SK-N-SH (cell line): ENCODE measurements around the gene AMMECR1. TPM values are rescaled to one million over a fixed set of nuclear protein-coding genes. Genes with fewer than 3 reads are reported as not detected.

ENCODE experiments used
- CTCF ChIA-PET: fragments of 300-600, 350-600 bp; formaldehyde crosslinking; extraction: SDS; loops from one replicate; lab custom pipeline; 2021; lab: Yijun Ruan, JAX
- POLR2A ChIA-PET: fragments of 350-600 bp; sonication (Branson Sonifier 250); formaldehyde crosslinking; extraction: SDS; loops from one replicate; lab custom pipeline; 2020; ENCODE audit warnings: antibody characterized with exemption, inconsistent platforms; lab: Yijun Ruan, JAX
- DNase-seq: peaks from one replicate; pipeline ENCODE4 v3.0.0; 2012
- H2AFZ ChIP-seq: fragments of 200-600 bp; sonication (generic); 2 replicates; pipeline ENCODE4 v1.8.1; 2016; ENCODE audit warnings: antibody characterized with exemption, mild to moderate bottlenecking, low read depth
- H3F3A ChIP-seq: fragments of 200-600 bp; sonication (generic); replicated peaks from 2 replicates; pipeline ENCODE3; 2016; ENCODE audit warnings: antibody characterized with exemption, mild to moderate bottlenecking; ENCODE audit not compliant: insufficient read depth
- H3K27ac ChIP-seq, 2 experiments: fragments of 200-500 bp in 1 of 2; fragments of 200-600 bp in 1 of 2; sonication (Bioruptor generic) in 1 of 2; sonication (generic), shearing (Covaris generic) in 1 of 2; 2 replicates each; pipeline versions ENCODE4 v1.5.1 to v1.6.1; 2014 to 2016; ENCODE audit warnings: low read depth in 2 of 2, inconsistent platforms in 1 of 2, low read length in 1 of 2, mild to moderate bottlenecking in 1 of 2, mixed read lengths in 1 of 2
- H3K27me3 ChIP-seq: fragments of 200-600 bp; sonication (generic), shearing (Covaris generic); 2 replicates; pipeline ENCODE4 v1.6.1; 2016; ENCODE audit warnings: mixed run types; ENCODE audit not compliant: insufficient read depth
- H3K36me3 ChIP-seq, 2 experiments: fragments of 200-500 bp in 1 of 2; fragments of 200-600 bp in 1 of 2; sonication (Bioruptor generic) in 1 of 2; sonication (generic) in 1 of 2; replicated peaks in 1 of 2; 2 replicates each; pipeline versions ENCODE3 to v1.5.1; 2014 to 2016; ENCODE audit warnings: low read length in 1 of 2, mild to moderate bottlenecking in 1 of 2; ENCODE audit not compliant: insufficient read depth in 2 of 2, control insufficient read depth in 1 of 2
- H3K4me1 ChIP-seq, 2 experiments: fragments of 200-500 bp in 1 of 2; fragments of 200-600 bp in 1 of 2; sonication (Bioruptor generic) in 1 of 2; sonication (generic), shearing (Covaris generic) in 1 of 2; 2 replicates each; pipeline versions ENCODE4 v1.5.1 to v1.6.1; 2014 to 2016; ENCODE audit warnings: low read depth in 1 of 2, low read length in 1 of 2, mixed run types in 1 of 2; ENCODE audit not compliant: insufficient read depth in 2 of 2, control insufficient read depth in 1 of 2
- H3K4me2 ChIP-seq: fragments of 200-600 bp; sonication (generic), shearing (Covaris generic); 2 replicates; pipeline ENCODE4 v1.6.1; 2017; ENCODE audit warnings: mixed run types
- H3K4me3 ChIP-seq, 2 experiments: fragments of 200-500 bp in 1 of 2; fragments of 200-600 bp in 1 of 2; sonication (Bioruptor generic) in 1 of 2; sonication (generic), shearing (Covaris generic) in 1 of 2; 2 replicates each; pipeline versions ENCODE4 v1.5.1 to v1.8.1; 2014 to 2016; ENCODE audit warnings: low read depth in 2 of 2, inconsistent platforms in 1 of 2, low read length in 1 of 2, mild to moderate bottlenecking in 1 of 2, mixed read lengths in 1 of 2, moderate library complexity in 1 of 2
- H3K79me2 ChIP-seq: fragments of 200-600 bp; sonication (generic); 2 replicates; pipeline ENCODE4 v1.8.1; 2017; ENCODE audit warnings: mild to moderate bottlenecking; ENCODE audit not compliant: insufficient read depth
- H3K9ac ChIP-seq: fragments of 200-600 bp; sonication (generic); 2 replicates; pipeline ENCODE4 v1.6.1; 2017; ENCODE audit warnings: mixed run types
- H3K9me2 ChIP-seq: fragments of 200-600 bp; sonication (generic); 2 replicates; pipeline ENCODE4 v1.6.1; 2017; ENCODE audit warnings: mixed run types
- H3K9me3 ChIP-seq: fragments of 200-600 bp; sonication (generic); 2 replicates; pipeline ENCODE4 v1.6.1; 2017; ENCODE audit warnings: mixed run types, mild to moderate bottlenecking, moderate library complexity
- H4K20me1 ChIP-seq: fragments of 200-600 bp; sonication (generic); 2 replicates; pipeline ENCODE4 v1.6.1; 2017; ENCODE audit warnings: mild to moderate bottlenecking, mixed run types; ENCODE audit not compliant: insufficient read depth
- CHD2 ChIP-seq: fragments of 150-350 bp; IDR thresholded peaks from 2 replicates; pipeline ENCODE4 v1.6.1; 2018; ENCODE audit warnings: low read length; ENCODE audit not compliant: partially characterized antibody
- EP300 ChIP-seq, 2 experiments: IDR thresholded peaks; 2 replicates each; pipeline versions ENCODE4 v1.4.0 to v1.6.1; 2012; ENCODE audit warnings: borderline replicate concordance in 1 of 2, low read depth in 1 of 2, low read length in 1 of 2
- FOXJ3 ChIP-seq: sonication (generic); formaldehyde crosslinking; IDR thresholded peaks from 2 replicates; pipeline ENCODE4 v1.5.1; 2020; ENCODE audit warnings: mild to moderate bottlenecking, missing genetic modification reagents
- FOXM1 ChIP-seq: IDR thresholded peaks from 2 replicates; pipeline ENCODE4 v1.4.0; 2012; ENCODE audit warnings: low read depth, mild to moderate bottlenecking
- GABPA ChIP-seq: IDR thresholded peaks from 2 replicates; pipeline ENCODE4 v1.4.0; 2012; ENCODE audit warnings: low read depth, mild to moderate bottlenecking
- GATA2 ChIP-seq: sonication (generic); formaldehyde crosslinking; IDR thresholded peaks from 2 replicates; pipeline ENCODE4 v1.5.0; 2020; ENCODE audit warnings: mild to moderate bottlenecking, missing genetic modification reagents
- JUND ChIP-seq: IDR thresholded peaks from 2 replicates; pipeline ENCODE4 v1.4.0; 2012
- MEF2A ChIP-seq: IDR thresholded peaks from 2 replicates; pipeline ENCODE4 v1.4.0; 2012; ENCODE audit warnings: low read depth, borderline replicate concordance
- MXI1 ChIP-seq: IDR thresholded peaks from 2 replicates; pipeline ENCODE4 v1.6.1; 2012; ENCODE audit warnings: mild to moderate bottlenecking, low read depth, low read length, improper control_type of control experiment
- NFIC ChIP-seq: IDR thresholded peaks from 2 replicates; pipeline ENCODE4 v1.4.0; 2012; ENCODE audit warnings: borderline replicate concordance
- NRF1 ChIP-seq: IDR thresholded peaks from 2 replicates; pipeline ENCODE4 v1.6.1; 2012; ENCODE audit warnings: low read depth, mild to moderate bottlenecking, low read length
- RCOR1 ChIP-seq: fragments of 150-350 bp; IDR thresholded peaks from 2 replicates; pipeline ENCODE4 v1.6.1; 2017; ENCODE audit warnings: antibody characterized with exemption, low read length
- RXRA ChIP-seq: IDR thresholded peaks from 2 replicates; pipeline ENCODE4 v1.4.0; 2012; ENCODE audit warnings: low read depth, mild to moderate bottlenecking, borderline replicate concordance
- SMC3 ChIP-seq: IDR thresholded peaks from 2 replicates; pipeline ENCODE4 v1.6.1; 2012; ENCODE audit warnings: low read depth, low read length, improper control_type of control experiment
- WGBS: methylation state at CpG from one replicate; pipeline ENCODE4 v1.1.6; 2017; ENCODE audit warnings: low lambda C conversion rate; 5-methylcytosine and 5-hydroxymethylcytosine counted together
- polyA plus RNA-seq, 3 experiments: library from polyadenylated mRNA; depleted of rRNA; stranded (reverse); fragments of >200 nt; gene quantifications; 2 replicates each; pipeline ENCODE4 v1.2.3, GENCODE V29; 2012
- TF ChIP-seq, protein P1 (sequence below): IDR thresholded peaks from 2 replicates; pipeline ENCODE4 v1.6.1; 2012; ENCODE audit warnings: mild to moderate bottlenecking, low read depth, low read length, moderate library complexity
- TF ChIP-seq, protein P2 (sequence below): IDR thresholded peaks from 2 replicates; pipeline ENCODE4 v1.4.0; 2012; ENCODE audit warnings: low read depth, borderline replicate concordance
- TF ChIP-seq, protein P3 (sequence below): fragments of 150-350 bp; IDR thresholded peaks from 2 replicates; pipeline ENCODE4 v1.6.1; 2017; ENCODE audit warnings: antibody characterized with exemption, low read length, low read depth, borderline replicate concordance
- TF ChIP-seq, protein P4 (sequence below): IDR thresholded peaks from 2 replicates; pipeline ENCODE4; 2012

AMMECR1 gene
- polyA plus RNA-seq, 1 of the 3 experiments (the other 2 are of a cell fraction), result 1.3 TPM

- 38% methylated on average over 1 of the region's 1 CpG for WGBS
- H3K4me2 ChIP-seq, result no peak overlapping the region
- H3K27ac ChIP-seq, result no peak overlapping the region
- no peaks in the 10 kb centered on the region for H3K27me3 ChIP-seq
- H3K36me3 ChIP-seq, result no peaks in the 10 kb centered on the region
- H3F3A ChIP-seq, result peaks cover 9% of the 10 kb centered on the region
- no peak overlapping the region for H2AFZ ChIP-seq
- no peaks in the 10 kb centered on the region for H4K20me1 ChIP-seq
- no peak overlapping the region for H3K9ac ChIP-seq
- no peaks in the 10 kb centered on the region for H3K9me3 ChIP-seq
- H3K9me2 ChIP-seq, result peaks cover 6% of the 10 kb centered on the region; the same call in 1 of the 2 replicates
- CTCF ChIA-PET, result interaction anchor here (1.3 kb wide), 1 partner anchor 11 kb away, joined by 4 read pairs; no protein-coding TSS in a partner anchor
- POLR2A ChIA-PET, result no interaction called here
- peaks cover 4% of the 10 kb centered on the region for H3K79me2 ChIP-seq
- H3K4me3 ChIP-seq, result no peak overlapping the region
- no peak for DNase-seq
- TF ChIP-seq NRF1, result no peak
- TF ChIP-seq MEF2A, result no peak
- TF ChIP-seq GATA2, result no peak
- TF ChIP-seq FOXJ3 (CRISPR knock-in tag), result no peak
- TF ChIP-seq, protein P1, sequence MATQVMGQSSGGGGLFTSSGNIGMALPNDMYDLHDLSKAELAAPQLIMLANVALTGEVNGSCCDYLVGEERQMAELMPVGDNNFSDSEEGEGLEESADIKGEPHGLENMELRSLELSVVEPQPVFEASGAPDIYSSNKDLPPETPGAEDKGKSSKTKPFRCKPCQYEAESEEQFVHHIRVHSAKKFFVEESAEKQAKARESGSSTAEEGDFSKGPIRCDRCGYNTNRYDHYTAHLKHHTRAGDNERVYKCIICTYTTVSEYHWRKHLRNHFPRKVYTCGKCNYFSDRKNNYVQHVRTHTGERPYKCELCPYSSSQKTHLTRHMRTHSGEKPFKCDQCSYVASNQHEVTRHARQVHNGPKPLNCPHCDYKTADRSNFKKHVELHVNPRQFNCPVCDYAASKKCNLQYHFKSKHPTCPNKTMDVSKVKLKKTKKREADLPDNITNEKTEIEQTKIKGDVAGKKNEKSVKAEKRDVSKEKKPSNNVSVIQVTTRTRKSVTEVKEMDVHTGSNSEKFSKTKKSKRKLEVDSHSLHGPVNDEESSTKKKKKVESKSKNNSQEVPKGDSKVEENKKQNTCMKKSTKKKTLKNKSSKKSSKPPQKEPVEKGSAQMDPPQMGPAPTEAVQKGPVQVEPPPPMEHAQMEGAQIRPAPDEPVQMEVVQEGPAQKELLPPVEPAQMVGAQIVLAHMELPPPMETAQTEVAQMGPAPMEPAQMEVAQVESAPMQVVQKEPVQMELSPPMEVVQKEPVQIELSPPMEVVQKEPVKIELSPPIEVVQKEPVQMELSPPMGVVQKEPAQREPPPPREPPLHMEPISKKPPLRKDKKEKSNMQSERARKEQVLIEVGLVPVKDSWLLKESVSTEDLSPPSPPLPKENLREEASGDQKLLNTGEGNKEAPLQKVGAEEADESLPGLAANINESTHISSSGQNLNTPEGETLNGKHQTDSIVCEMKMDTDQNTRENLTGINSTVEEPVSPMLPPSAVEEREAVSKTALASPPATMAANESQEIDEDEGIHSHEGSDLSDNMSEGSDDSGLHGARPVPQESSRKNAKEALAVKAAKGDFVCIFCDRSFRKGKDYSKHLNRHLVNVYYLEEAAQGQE, result no peak
- TF ChIP-seq JUND, result no peak
- no peak for TF ChIP-seq RXRA
- TF ChIP-seq NFIC, result no peak
- TF ChIP-seq, protein P2, sequence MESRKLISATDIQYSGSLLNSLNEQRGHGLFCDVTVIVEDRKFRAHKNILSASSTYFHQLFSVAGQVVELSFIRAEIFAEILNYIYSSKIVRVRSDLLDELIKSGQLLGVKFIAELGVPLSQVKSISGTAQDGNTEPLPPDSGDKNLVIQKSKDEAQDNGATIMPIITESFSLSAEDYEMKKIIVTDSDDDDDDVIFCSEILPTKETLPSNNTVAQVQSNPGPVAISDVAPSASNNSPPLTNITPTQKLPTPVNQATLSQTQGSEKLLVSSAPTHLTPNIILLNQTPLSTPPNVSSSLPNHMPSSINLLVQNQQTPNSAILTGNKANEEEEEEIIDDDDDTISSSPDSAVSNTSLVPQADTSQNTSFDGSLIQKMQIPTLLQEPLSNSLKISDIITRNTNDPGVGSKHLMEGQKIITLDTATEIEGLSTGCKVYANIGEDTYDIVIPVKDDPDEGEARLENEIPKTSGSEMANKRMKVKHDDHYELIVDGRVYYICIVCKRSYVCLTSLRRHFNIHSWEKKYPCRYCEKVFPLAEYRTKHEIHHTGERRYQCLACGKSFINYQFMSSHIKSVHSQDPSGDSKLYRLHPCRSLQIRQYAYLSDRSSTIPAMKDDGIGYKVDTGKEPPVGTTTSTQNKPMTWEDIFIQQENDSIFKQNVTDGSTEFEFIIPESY, result no peak
- TF ChIP-seq FOXM1, result no peak
- no peak for TF ChIP-seq RCOR1
- no peak for TF ChIP-seq EP300 (IDR thresholded peaks at IDR 0.05; ENCODE audit: borderline replicate concordance in 1 of 2, low read depth in 1 of 2, low read length in 1 of 2)
- TF ChIP-seq, all 33 proteins: peak for 0
- H3K4me1 ChIP-seq, result no peaks in the 10 kb centered on the region
Measured at GRCh38 chrX:110277609-110278008, 40.3 kb downstream of the AMMECR1 start.

GRCh38 chrX:110276778-110277177, 41.1 kb downstream of the AMMECR1 start:
- Histone ChIP-seq H3K9me3 (no peaks in the 10 kb centered on the region), H3K79me2 (peaks cover 4% of the 10 kb centered on the region), H3K4me3 (no peak overlapping the region), H3K36me3 (no peaks in the 10 kb centered on the region), H2AFZ (no peak overlapping the region), H3K27ac (no peak overlapping the region), H3K27me3 (no peaks in the 10 kb centered on the region), H3F3A (peaks cover 9% of the 10 kb centered on the region), H3K9ac (no peak overlapping the region), H3K4me2 (no peak overlapping the region), H3K9me2 (peaks cover 6% of the 10 kb centered on the region; the same call in 1 of the 2 replicates), H3K4me1 (no peaks in the 10 kb centered on the region), H4K20me1 (no peaks in the 10 kb centered on the region)
- whole genome bisulfite sequencing, result 33% methylated on average over 2 of the region's 2 CpGs
- CTCF ChIA-PET, result no interaction called here
- DNase-seq, result no peak
- POLR2A ChIA-PET, result no interaction called here
- TF ChIP-seq NRF1, result no peak
- no peak for TF ChIP-seq MXI1
- no peak for TF ChIP-seq SMC3
- TF ChIP-seq, protein P3, sequence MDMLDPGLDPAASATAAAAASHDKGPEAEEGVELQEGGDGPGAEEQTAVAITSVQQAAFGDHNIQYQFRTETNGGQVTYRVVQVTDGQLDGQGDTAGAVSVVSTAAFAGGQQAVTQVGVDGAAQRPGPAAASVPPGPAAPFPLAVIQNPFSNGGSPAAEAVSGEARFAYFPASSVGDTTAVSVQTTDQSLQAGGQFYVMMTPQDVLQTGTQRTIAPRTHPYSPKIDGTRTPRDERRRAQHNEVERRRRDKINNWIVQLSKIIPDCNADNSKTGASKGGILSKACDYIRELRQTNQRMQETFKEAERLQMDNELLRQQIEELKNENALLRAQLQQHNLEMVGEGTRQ, result no peak
- TF ChIP-seq, protein P1, result no peak
- TF ChIP-seq GABPA, result no peak
- TF ChIP-seq, protein P4, sequence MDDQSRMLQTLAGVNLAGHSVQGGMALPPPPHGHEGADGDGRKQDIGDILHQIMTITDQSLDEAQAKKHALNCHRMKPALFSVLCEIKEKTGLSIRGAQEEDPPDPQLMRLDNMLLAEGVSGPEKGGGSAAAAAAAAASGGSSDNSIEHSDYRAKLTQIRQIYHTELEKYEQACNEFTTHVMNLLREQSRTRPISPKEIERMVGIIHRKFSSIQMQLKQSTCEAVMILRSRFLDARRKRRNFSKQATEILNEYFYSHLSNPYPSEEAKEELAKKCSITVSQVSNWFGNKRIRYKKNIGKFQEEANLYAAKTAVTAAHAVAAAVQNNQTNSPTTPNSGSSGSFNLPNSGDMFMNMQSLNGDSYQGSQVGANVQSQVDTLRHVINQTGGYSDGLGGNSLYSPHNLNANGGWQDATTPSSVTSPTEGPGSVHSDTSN, result no peak
- TF ChIP-seq CHD2, result no peak
